HUES64 (cell line): ENCODE data around the gene KCTD15.

ENCODE experiments used
- H3K27ac ChIP-seq: 2 replicates; pipeline ENCODE4 v1.7.0; 2013; ENCODE audit warnings: low read depth, low read length, inconsistent platforms
- H3K27me3 ChIP-seq: 2 replicates; pipeline ENCODE4 v1.6.1; 2013; ENCODE audit warnings: mild to moderate bottlenecking, low read length; ENCODE audit not compliant: insufficient read depth
- H3K36me3 ChIP-seq: 2 replicates; pipeline ENCODE4 v1.6.1; 2013; ENCODE audit warnings: mild to moderate bottlenecking, low read length; ENCODE audit not compliant: insufficient read depth
- H3K4me1 ChIP-seq: 2 replicates; pipeline ENCODE4 v1.6.1; 2013; ENCODE audit warnings: mild to moderate bottlenecking, low read length, moderate library complexity; ENCODE audit not compliant: insufficient read depth
- H3K4me3 ChIP-seq: 2 replicates; pipeline ENCODE4 v1.5.1; 2013; ENCODE audit warnings: mild to moderate bottlenecking, low read length, moderate library complexity
- H3K9ac ChIP-seq: 2 replicates; pipeline ENCODE4 v1.6.1; 2013; ENCODE audit warnings: mild to moderate bottlenecking, low read depth, low read length
- H3K9me3 ChIP-seq: 2 replicates; pipeline ENCODE4 v1.6.1; 2013; ENCODE audit warnings: low read depth, low read length; ENCODE audit not compliant: insufficient read depth
- WGBS: fragments of 150-250, 120-280 bp; methylation state at CpG from one replicate; pipeline ENCODE4 v1.1.7; 2013; ENCODE audit warnings: missing lambda C conversion rate; 5-methylcytosine and 5-hydroxymethylcytosine counted together

KCTD15 gene

GRCh38 chr19:33772102-33772857 lies 24.4 kb upstream of the KCTD15 start:
- no peak overlapping the region for H3K9ac ChIP-seq
- no peaks in the 10 kb centered on the region for H3K4me1 ChIP-seq
- H3K36me3 ChIP-seq, result peaks cover 4% of the 10 kb centered on the region; the same call in 1 of the 2 replicates
- H3K4me3 ChIP-seq, result no peak overlapping the region
- no peaks in the 10 kb centered on the region for H3K27me3 ChIP-seq
- no peak overlapping the region for H3K27ac ChIP-seq
- H3K9me3 ChIP-seq, result no peaks in the 10 kb centered on the region
- 96% methylated on average over 72 of the region's 72 CpGs for WGBS

- no peaks in the 10 kb centered on the region for H3K27me3 ChIP-seq
- H3K9me3 ChIP-seq, result no peaks in the 10 kb centered on the region
- H3K27ac ChIP-seq, result no peak overlapping the region
- H3K4me3 ChIP-seq, result no peak overlapping the region
- H3K36me3 ChIP-seq, result peaks cover 4% of the 10 kb centered on the region; the same call in 1 of the 2 replicates
- H3K9ac ChIP-seq, result no peak overlapping the region
- WGBS, result 97% methylated on average over 23 of the region's 23 CpGs
- no peaks in the 10 kb centered on the region for H3K4me1 ChIP-seq
Measured at GRCh38 chr19:33772858-33773180, 23.9 kb upstream of the KCTD15 start.

GRCh38 chr19:33773704-33774624 lies 22.7 kb upstream of the KCTD15 start:
- Histone ChIP-seq H3K36me3 (peaks cover 4% of the 10 kb centered on the region; the same call in 1 of the 2 replicates), H3K9me3 (no peaks in the 10 kb centered on the region), H3K27me3 (peaks cover 6% of the 10 kb centered on the region; the same call in 1 of the 2 replicates), H3K4me1 (peaks cover 3% of the 10 kb centered on the region; the same call in 1 of the 2 replicates), H3K4me3 (no peak overlapping the region), H3K27ac (no peak overlapping the region), H3K9ac (no peak overlapping the region)
- 71% methylated on average over 6 of the region's 6 CpGs for WGBS

- WGBS, result 87% methylated on average over 6 of the region's 6 CpGs
Measured at GRCh38 chr19:33774751-33775150, 21.9 kb upstream of the KCTD15 start.

GRCh38 chr19:33775731-33776487 lies 20.8 kb upstream of the KCTD15 start:
- WGBS, result 92% methylated on average over 9 of the region's 9 CpGs
- Histone ChIP-seq H3K4me3 (no peak overlapping the region), H3K9ac (no peak overlapping the region), H3K4me1 (peaks cover 3% of the 10 kb centered on the region; the same call in 1 of the 2 replicates), H3K27ac (no peak overlapping the region), H3K9me3 (no peaks in the 10 kb centered on the region), H3K27me3 (peaks cover 6% of the 10 kb centered on the region; the same call in 1 of the 2 replicates), H3K36me3 (peaks cover 4% of the 10 kb centered on the region; the same call in 1 of the 2 replicates)

More at GRCh38 chr19:33774751-33775150, 21.9 kb upstream of the KCTD15 start:
- Histone ChIP-seq H3K27ac (no peak overlapping the region), H3K9ac (no peak overlapping the region), H3K27me3 (peaks cover 6% of the 10 kb centered on the region; the same call in 1 of the 2 replicates), H3K4me3 (no peak overlapping the region), H3K9me3 (no peaks in the 10 kb centered on the region), H3K36me3 (peaks cover 4% of the 10 kb centered on the region; the same call in 1 of the 2 replicates), H3K4me1 (peaks cover 3% of the 10 kb centered on the region; the same call in 1 of the 2 replicates)

GRCh38 chr19:33777351-33777750 lies 19.3 kb upstream of the KCTD15 start:
- Histone ChIP-seq H3K9me3 (no peaks in the 10 kb centered on the region), H3K36me3 (peaks cover 4% of the 10 kb centered on the region; the same call in 1 of the 2 replicates), H3K27ac (no peak overlapping the region), H3K4me3 (no peak overlapping the region), H3K4me1 (peaks cover 3% of the 10 kb centered on the region; the same call in 1 of the 2 replicates), H3K9ac (no peak overlapping the region), H3K27me3 (peaks cover 6% of the 10 kb centered on the region; the same call in 1 of the 2 replicates)
- WGBS, result 91% methylated on average over 9 of the region's 9 CpGs

GRCh38 chr19:33777753-33778088 lies 18.9 kb upstream of the KCTD15 start:
- no peaks in the 10 kb centered on the region for H3K9me3 ChIP-seq
- peaks cover 6% of the 10 kb centered on the region; the same call in 1 of the 2 replicates for H3K27me3 ChIP-seq
- H3K9ac ChIP-seq, result no peak overlapping the region
- no peak overlapping the region for H3K4me3 ChIP-seq
- peaks cover 3% of the 10 kb centered on the region; the same call in 1 of the 2 replicates for H3K4me1 ChIP-seq
- H3K27ac ChIP-seq, result no peak overlapping the region
- peaks cover 3% of the 10 kb centered on the region; the same call in 1 of the 2 replicates for H3K36me3 ChIP-seq
- 73% methylated on average over 17 of the region's 17 CpGs for WGBS

GRCh38 chr19:33778089-33778791 lies 18.4 kb upstream of the KCTD15 start:
- WGBS, result 30% methylated on average over 49 of the region's 49 CpGs
- H3K4me3 ChIP-seq, result peak overlapping the region; percentile 25; the same call in 1 of the 2 replicates
- H3K4me1 ChIP-seq, result peaks cover 3% of the 10 kb centered on the region; the same call in 1 of the 2 replicates
- H3K36me3 ChIP-seq, result no peaks in the 10 kb centered on the region
- peaks cover 6% of the 10 kb centered on the region; the same call in 1 of the 2 replicates for H3K27me3 ChIP-seq
- H3K9me3 ChIP-seq, result no peaks in the 10 kb centered on the region
- no peak overlapping the region for H3K9ac ChIP-seq
- H3K27ac ChIP-seq, result no peak overlapping the region

- WGBS, result 91% methylated on average over 7 of the region's 7 CpGs
- Histone ChIP-seq H3K27ac (no peak overlapping the region), H3K36me3 (no peaks in the 10 kb centered on the region), H3K4me3 (no peak overlapping the region), H3K9me3 (no peaks in the 10 kb centered on the region), H3K4me1 (peaks cover 3% of the 10 kb centered on the region; the same call in 1 of the 2 replicates), H3K27me3 (peaks cover 6% of the 10 kb centered on the region; the same call in 1 of the 2 replicates), H3K9ac (no peak overlapping the region)
Measured at GRCh38 chr19:33779849-33780248, 16.8 kb upstream of the KCTD15 start.

GRCh38 chr19:33780251-33780650 lies 16.4 kb upstream of the KCTD15 start:
- 86% methylated on average over 6 of the region's 6 CpGs for WGBS
- H3K27me3 ChIP-seq, result peaks cover 6% of the 10 kb centered on the region; the same call in 1 of the 2 replicates

More at GRCh38 chr19:33780251-33780650, 16.4 kb upstream of the KCTD15 start:
- no peak overlapping the region for H3K4me3 ChIP-seq
- H3K9ac ChIP-seq, result no peak overlapping the region
- peaks cover 3% of the 10 kb centered on the region; the same call in 1 of the 2 replicates for H3K4me1 ChIP-seq
- H3K27ac ChIP-seq, result no peak overlapping the region
- H3K36me3 ChIP-seq, result no peaks in the 10 kb centered on the region
- no peaks in the 10 kb centered on the region for H3K9me3 ChIP-seq
